ENCODE results near the gene IL17REL. TPM values are rescaled to one million over a fixed set of nuclear protein-coding genes. Genes with fewer than 3 reads are reported as not detected.

IL17REL gene
- total RNA-seq, 4 donors from 2014 or later, result not detected

DNA sequence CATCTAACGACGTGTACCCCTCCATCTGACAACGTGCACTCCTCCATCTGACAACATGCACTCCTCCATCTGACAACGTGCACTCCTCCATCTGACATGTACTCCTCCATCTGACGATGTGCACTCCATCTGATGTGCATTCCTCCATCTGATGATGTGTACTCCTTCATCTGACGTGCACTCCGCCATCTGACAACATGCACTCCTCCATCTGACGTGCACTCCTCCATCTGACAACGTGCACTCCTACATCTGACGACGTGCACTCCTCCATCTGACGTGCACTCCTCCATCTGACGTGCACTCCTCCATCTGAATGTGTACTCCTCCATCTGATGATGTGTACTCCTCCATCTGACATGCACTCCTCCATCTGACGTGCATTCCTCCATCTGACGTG is 8.0 kb upstream of the IL17REL start:
- ATAC-seq, result no peak
- 82 to 90% methylated on average over 8 to 15 of the region's 15 CpGs for WGBS, 2 donors (ENCODE audit: low coverage in 1 of 2)
- H3K36me3 ChIP-seq, result no peaks in the 10 kb centered on the region
- peaks cover 77% of the 10 kb centered on the region for H3K27me3 ChIP-seq
- no peak overlapping the region for H3K27ac ChIP-seq
- no peaks in the 10 kb centered on the region for H3K4me1 ChIP-seq
- H3K4me3 ChIP-seq, result no peak overlapping the region
- TF ChIP-seq POLR2AphosphoS5 (IDR thresholded peaks at IDR 0.05), result no peak
- no peak for TF ChIP-seq EP300 (IDR thresholded peaks at IDR 0.05)
- TF ChIP-seq, protein P1, sequence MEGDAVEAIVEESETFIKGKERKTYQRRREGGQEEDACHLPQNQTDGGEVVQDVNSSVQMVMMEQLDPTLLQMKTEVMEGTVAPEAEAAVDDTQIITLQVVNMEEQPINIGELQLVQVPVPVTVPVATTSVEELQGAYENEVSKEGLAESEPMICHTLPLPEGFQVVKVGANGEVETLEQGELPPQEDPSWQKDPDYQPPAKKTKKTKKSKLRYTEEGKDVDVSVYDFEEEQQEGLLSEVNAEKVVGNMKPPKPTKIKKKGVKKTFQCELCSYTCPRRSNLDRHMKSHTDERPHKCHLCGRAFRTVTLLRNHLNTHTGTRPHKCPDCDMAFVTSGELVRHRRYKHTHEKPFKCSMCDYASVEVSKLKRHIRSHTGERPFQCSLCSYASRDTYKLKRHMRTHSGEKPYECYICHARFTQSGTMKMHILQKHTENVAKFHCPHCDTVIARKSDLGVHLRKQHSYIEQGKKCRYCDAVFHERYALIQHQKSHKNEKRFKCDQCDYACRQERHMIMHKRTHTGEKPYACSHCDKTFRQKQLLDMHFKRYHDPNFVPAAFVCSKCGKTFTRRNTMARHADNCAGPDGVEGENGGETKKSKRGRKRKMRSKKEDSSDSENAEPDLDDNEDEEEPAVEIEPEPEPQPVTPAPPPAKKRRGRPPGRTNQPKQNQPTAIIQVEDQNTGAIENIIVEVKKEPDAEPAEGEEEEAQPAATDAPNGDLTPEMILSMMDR (IDR thresholded peaks at IDR 0.05), result no peak
- TF ChIP-seq POLR2A (IDR thresholded peaks at IDR 0.05), result no peak
- H3K9me3 ChIP-seq, result no peaks in the 10 kb centered on the region

DNA sequence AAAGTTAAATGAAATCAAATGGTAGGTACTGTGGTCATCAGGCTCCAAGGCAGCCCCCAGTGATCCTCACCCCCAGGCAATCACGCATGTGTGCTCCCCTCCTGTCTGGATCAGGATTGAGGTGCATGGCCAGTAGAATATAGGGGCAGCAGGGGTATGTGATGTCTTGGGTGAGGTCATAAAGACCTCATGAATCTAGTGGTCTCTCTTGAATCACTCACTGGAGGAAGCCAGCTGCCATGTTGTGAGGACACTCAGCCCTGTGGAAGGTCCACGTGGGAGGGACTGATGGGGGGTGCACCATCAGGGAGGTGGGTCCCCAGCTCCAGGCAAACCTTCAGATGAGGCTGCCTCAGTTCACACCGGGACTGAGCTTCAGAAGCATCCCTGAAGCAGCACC is 6.8 kb upstream of the IL17REL start:
- Histone ChIP-seq H3K4me1 (peaks cover 0 to 10% (median 5%) of the 10 kb centered on the region in 3 donors), H3K27me3 (peaks cover 78% of the 10 kb centered on the region), H3K36me3 (no peaks in the 10 kb centered on the region), H3K27ac (no peak overlapping the region), H3K4me3 (no peak overlapping the region), H3K9me3 (no peaks in the 10 kb centered on the region)
- no peak for ATAC-seq
- WGBS, 2 donors (ENCODE audit: low coverage in 1 of 2), result 90 to 97% methylated on average over 2 of the region's 3 CpGs
- TF ChIP-seq, protein P1 (IDR thresholded peaks at IDR 0.05), result no peak
- TF ChIP-seq POLR2AphosphoS5 (IDR thresholded peaks at IDR 0.05), result no peak
- TF ChIP-seq POLR2A (IDR thresholded peaks at IDR 0.05), result no peak
- no peak for TF ChIP-seq EP300 (IDR thresholded peaks at IDR 0.05)

DNA sequence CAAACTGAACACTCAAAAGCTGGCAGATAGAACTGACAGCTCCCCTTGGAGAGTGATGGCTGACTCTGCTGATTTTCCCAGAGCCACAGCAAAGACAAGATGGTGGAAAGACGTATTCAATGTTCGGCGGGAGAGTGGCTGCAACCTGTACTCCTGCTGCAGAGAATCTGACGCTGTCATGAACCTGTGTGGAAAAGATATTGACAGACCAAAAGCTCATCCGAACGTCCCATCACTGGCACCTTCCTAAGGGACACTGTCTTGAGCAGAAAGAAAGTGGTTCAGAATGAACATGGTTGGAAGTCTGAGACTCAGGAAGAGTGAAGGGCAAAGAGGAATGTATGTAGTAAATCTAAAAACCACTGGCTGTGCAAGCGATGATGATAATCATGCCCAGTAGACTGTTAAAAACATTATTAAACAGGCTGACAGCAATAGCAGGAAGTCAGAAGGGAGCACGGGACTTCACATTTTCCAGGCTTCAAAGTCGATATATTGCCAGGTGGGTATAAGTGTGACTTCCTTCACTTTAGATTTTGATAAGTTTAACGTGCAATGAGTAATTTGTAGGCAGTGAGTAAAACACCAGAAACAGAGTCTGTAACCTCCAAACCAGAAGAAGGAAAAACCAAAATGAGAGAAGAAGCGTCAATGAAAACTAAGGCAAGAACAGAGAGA is 6.2 kb upstream of the IL17REL start:
- TF ChIP-seq POLR2AphosphoS5 (IDR thresholded peaks at IDR 0.05) (no peak), POLR2A (IDR thresholded peaks at IDR 0.05) (no peak)
- TF ChIP-seq, protein P1 (IDR thresholded peaks at IDR 0.05), result no peak
- ATAC-seq, result no peak
- 40 to 64% methylated on average over 6 to 10 of the region's 11 CpGs for WGBS, 2 donors (ENCODE audit: low coverage in 1 of 2)
- no peak overlapping the region for H3K27ac ChIP-seq
- no peak overlapping the region for H3K4me3 ChIP-seq
- H3K36me3 ChIP-seq, result no peaks in the 10 kb centered on the region
- H3K27me3 ChIP-seq, result peaks cover 79% of the 10 kb centered on the region
- peaks cover 0 to 14% (median 5%) of the 10 kb centered on the region in 3 donors for H3K4me1 ChIP-seq
- no peaks in the 10 kb centered on the region for H3K9me3 ChIP-seq

DNA sequence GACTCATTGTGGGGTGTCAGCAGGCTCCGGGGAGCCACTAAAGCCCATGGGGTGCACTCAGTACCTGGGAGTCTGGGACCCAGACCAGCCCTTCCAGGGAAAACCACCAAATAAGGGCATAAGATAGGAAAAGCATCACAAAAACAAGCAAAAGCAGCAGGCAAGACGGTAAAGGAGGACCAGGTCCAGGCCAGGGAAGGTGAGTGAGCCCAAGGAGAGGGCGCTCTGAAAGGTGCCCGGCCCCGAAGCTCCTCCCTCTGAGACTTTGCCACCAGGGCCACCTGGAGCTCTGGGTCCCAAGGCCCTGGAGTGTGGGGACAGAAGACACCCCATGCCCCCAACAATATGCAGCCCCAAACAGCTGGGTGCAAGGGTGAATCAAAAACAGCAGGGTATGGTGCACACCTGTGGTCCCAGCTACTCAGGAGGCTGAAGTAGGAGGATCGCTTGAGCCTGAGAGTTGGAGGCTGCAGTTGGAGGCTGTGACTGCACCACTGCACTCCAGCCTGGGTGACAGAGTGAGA is 5.2 kb upstream of the IL17REL start:
- TF ChIP-seq EP300 (IDR thresholded peaks at IDR 0.05) (no peak), POLR2AphosphoS5 (IDR thresholded peaks at IDR 0.05) (no peak), POLR2A (IDR thresholded peaks at IDR 0.05) (no peak)
- TF ChIP-seq, protein P1 (IDR thresholded peaks at IDR 0.05), result no peak
- Histone ChIP-seq H3K27ac (no peak overlapping the region), H3K27me3 (peaks cover 81% of the 10 kb centered on the region), H3K4me3 (no peak overlapping the region), H3K36me3 (no peaks in the 10 kb centered on the region), H3K4me1 (peaks cover 0 to 14% (median 5%) of the 10 kb centered on the region in 3 donors), H3K9me3 (no peaks in the 10 kb centered on the region)
- ATAC-seq, result no peak
- WGBS, 2 donors (ENCODE audit: low coverage in 1 of 2), result 80 to 90% methylated on average over 1 of the region's 6 CpGs
